HepG2 (cell line): ENCODE measurements around the gene KMT2B. TPM values are rescaled to one million over a fixed set of nuclear protein-coding genes. Genes with fewer than 3 reads are reported as not detected.

Source experiments
- AFF4 ChIP-seq: sonication (generic); formaldehyde crosslinking; IDR thresholded peaks from 2 replicates; pipeline ENCODE4 v1.4.0; 2020; ENCODE audit warnings: missing genetic modification reagents
- BCL3 ChIP-seq: sonication (generic); formaldehyde crosslinking; IDR thresholded peaks from 2 replicates; pipeline ENCODE4 v1.5.1; 2020; ENCODE audit warnings: mild to moderate bottlenecking, missing genetic modification reagents, moderate library complexity
- ETV5 ChIP-seq: IDR thresholded peaks from 2 replicates; pipeline ENCODE4 v1.6.1; 2018; ENCODE audit warnings: missing biosample characterization, missing genetic modification reagents, inconsistent platforms, borderline replicate concordance
- FLYWCH1 ChIP-seq: sonication (generic); formaldehyde crosslinking; IDR thresholded peaks from 2 replicates; pipeline ENCODE4 v1.8.1; 2023; ENCODE audit warnings: mild to moderate bottlenecking, missing genetic modification reagents
- FOXA3 ChIP-seq: IDR thresholded peaks from 2 replicates; pipeline ENCODE4 v1.6.1; 2016; ENCODE audit warnings: missing genetic modification reagents, missing compliant biosample characterization
- GZF1 ChIP-seq: sonication (generic); formaldehyde crosslinking; IDR thresholded peaks from 2 replicates; pipeline ENCODE4 v1.5.1; 2020; ENCODE audit warnings: mild to moderate bottlenecking, missing genetic modification reagents
- HOXA7 ChIP-seq: sonication (generic); formaldehyde crosslinking; IDR thresholded peaks from 2 replicates; pipeline ENCODE4 v1.8.1; 2022; ENCODE audit warnings: mild to moderate bottlenecking, missing genetic modification reagents, moderate library complexity
- KDM3A ChIP-seq: IDR thresholded peaks from 2 replicates; pipeline ENCODE4 v1.6.1; 2018; ENCODE audit warnings: low read depth, missing compliant biosample characterization
- NFYB ChIP-seq: sonication (generic); formaldehyde crosslinking; IDR thresholded peaks from 2 replicates; pipeline ENCODE4 v1.4.0; 2020; ENCODE audit warnings: missing genetic modification reagents
- NR2F2 ChIP-seq: IDR thresholded peaks from 2 replicates; pipeline ENCODE4 v1.6.1; 2012; ENCODE audit warnings: low read depth, inconsistent platforms, borderline replicate concordance
- RBM22 ChIP-seq: fragments of 200-400 bp; formaldehyde crosslinking; optimal IDR thresholded peaks from 2 replicates; pipeline ENCODE3; 2017; ENCODE audit warnings: mild to moderate bottlenecking, low read length, moderate library complexity
- SRSF1 ChIP-seq: fragments of 200-400 bp; formaldehyde crosslinking; optimal IDR thresholded peaks from 2 replicates; pipeline ENCODE3; 2017; ENCODE audit warnings: mild to moderate bottlenecking, low read depth, low read length, moderate library complexity
- TEAD2 ChIP-seq: sonication (generic); formaldehyde crosslinking; IDR thresholded peaks from 2 replicates; pipeline ENCODE4 v1.9.0; 2021; ENCODE audit warnings: missing genetic modification reagents
- THAP8 ChIP-seq: sonication (generic); formaldehyde crosslinking; IDR thresholded peaks from 2 replicates; pipeline ENCODE4 v1.5.1; 2020; ENCODE audit warnings: missing genetic modification reagents, mild to moderate bottlenecking, borderline replicate concordance
- ZEB1 ChIP-seq: IDR thresholded peaks from 2 replicates; pipeline ENCODE4 v1.6.1; 2012; ENCODE audit warnings: mild to moderate bottlenecking, low read depth, inconsistent platforms; ENCODE audit not compliant: insufficient replicate concordance
- ZFP82 ChIP-seq: sonication (generic); formaldehyde crosslinking; IDR thresholded peaks from 2 replicates; pipeline ENCODE4 v1.5.1; 2020; ENCODE audit warnings: mild to moderate bottlenecking, missing genetic modification reagents, borderline replicate concordance
- ZNF256 ChIP-seq: sonication (generic); formaldehyde crosslinking; conservative IDR thresholded peaks from 2 replicates; pipeline ENCODE4 v1.4.0; 2020; ENCODE audit warnings: missing genetic modification reagents
- ZNF333 ChIP-seq: sonication (generic); formaldehyde crosslinking; IDR thresholded peaks from 2 replicates; pipeline ENCODE4 v1.4.0; 2020; ENCODE audit warnings: mild to moderate bottlenecking, missing genetic modification reagents, borderline replicate concordance
- ZSCAN30 ChIP-seq: sonication (generic); formaldehyde crosslinking; IDR thresholded peaks from 2 replicates; pipeline ENCODE4 v1.5.0; 2020; ENCODE audit warnings: mild to moderate bottlenecking, missing genetic modification reagents
- ZSCAN9 ChIP-seq: IDR thresholded peaks from 2 replicates; pipeline ENCODE4 v1.6.1; 2016; ENCODE audit warnings: borderline replicate concordance
- polyA plus RNA-seq, 8 experiments: library from polyadenylated mRNA; depleted of rRNA in 3 of 8; stranded (reverse) in 7 of 8; unstranded in 1 of 8; fragments of >200 nt; fragmentation: Illumina TruSeq in 4 of 8; extraction: Trizol in 4 of 8; gene quantifications; 2 replicates each; pipeline versions ENCODE4 v1.2.1 to v1.2.3, GENCODE V29; 2011 to 2016; ENCODE audit warnings: low read depth in 4 of 8, missing spikeins in 1 of 8, mixed read lengths in 1 of 8; ENCODE audit not compliant: insufficient read depth in 1 of 8
- total RNA-seq, 5 experiments: library from RNA; depleted of rRNA; stranded (reverse); fragments of >200 nt; fragmentation: Illumina TruSeq; extraction: Trizol; gene quantifications; 2 replicates each; pipeline ENCODE4 v1.2.3, GENCODE V29; 2016; ENCODE audit warnings: low read depth in 1 of 5
- TF ChIP-seq, protein P1 (sequence below): sonication (generic); formaldehyde crosslinking; IDR thresholded peaks from 2 replicates; pipeline ENCODE4 v1.8.1; 2022; ENCODE audit warnings: low read depth, mild to moderate bottlenecking, missing genetic modification reagents

The KMT2B gene
- total and polyA plus RNA-seq, 2 of the 13 experiments (the other 11 are each of a cell fraction or from before 2014, with no cell fraction given), result 6.2 to 16.9 TPM

DNA sequence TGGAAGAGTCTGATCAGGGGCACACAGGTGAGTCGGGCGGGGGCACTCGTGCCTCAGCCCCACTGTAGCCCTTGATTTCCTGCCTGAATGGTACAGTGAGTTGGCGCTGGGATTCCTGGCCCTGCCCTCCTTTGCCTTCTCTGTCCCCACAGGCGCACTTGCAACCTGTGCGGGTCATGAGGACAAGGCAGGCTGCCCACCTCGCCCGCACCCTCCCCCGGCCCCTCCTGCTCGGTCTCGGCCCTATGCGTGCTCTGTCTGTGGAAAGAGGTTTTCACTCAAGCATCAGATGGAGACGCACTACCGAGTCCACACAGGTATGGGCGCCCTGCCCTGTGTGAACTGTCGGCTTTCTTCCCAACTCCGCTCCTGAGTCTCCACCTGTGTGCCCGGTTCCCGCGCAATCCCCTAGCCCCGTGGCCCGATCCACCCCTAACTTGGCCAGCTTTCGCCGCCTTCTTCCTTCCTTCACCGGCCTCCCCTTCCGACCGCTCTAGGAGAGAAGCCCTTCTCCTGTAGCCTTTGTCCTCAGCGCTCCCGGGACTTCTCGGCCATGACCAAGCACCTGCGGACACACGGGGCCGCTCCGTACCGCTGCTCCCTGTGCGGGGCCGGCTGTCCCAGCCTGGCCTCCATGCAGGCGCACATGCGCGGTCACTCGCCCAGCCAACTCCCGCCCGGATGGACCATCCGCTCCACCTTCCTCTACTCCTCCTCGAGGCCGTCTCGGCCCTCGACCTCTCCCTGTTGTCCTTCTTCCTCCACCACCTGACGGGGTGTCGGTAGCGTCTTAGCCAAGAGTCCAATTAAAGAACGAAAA lies 1.6 kb upstream of the KMT2B start (continued):
- no peak for TF ChIP-seq ZSCAN9 (CRISPR knock-in tag)
- TF ChIP-seq GZF1 (CRISPR knock-in tag), result 0 out of 2 replicates have a peak, but pooled peaks have one; percentile 24
- TF ChIP-seq ETV5 (CRISPR knock-in tag), result no peak; the same call in 1 of the 2 replicates
- no peak for TF ChIP-seq SRSF1
- no peak for TF ChIP-seq FOXA3 (CRISPR knock-in tag)
- 0 out of 2 replicates have a peak, but pooled peaks have one; percentile 67 for TF ChIP-seq THAP8 (CRISPR knock-in tag)
- no peak; the same call in 1 of the 2 replicates for TF ChIP-seq KDM3A
- no peak for TF ChIP-seq FLYWCH1 (CRISPR knock-in tag)
- TF ChIP-seq TEAD2 (CRISPR knock-in tag), result 0 out of 2 replicates have a peak, but pooled peaks have one; percentile 5
- 0 out of 2 replicates have a peak, but pooled peaks have one; percentile 4 for TF ChIP-seq NFYB (CRISPR knock-in tag)
- TF ChIP-seq ZNF333 (CRISPR knock-in tag), result 0 out of 2 replicates have a peak, but pooled peaks have one; percentile 22
- TF ChIP-seq ZEB1, result peak; percentile 15
- TF ChIP-seq, protein P1, sequence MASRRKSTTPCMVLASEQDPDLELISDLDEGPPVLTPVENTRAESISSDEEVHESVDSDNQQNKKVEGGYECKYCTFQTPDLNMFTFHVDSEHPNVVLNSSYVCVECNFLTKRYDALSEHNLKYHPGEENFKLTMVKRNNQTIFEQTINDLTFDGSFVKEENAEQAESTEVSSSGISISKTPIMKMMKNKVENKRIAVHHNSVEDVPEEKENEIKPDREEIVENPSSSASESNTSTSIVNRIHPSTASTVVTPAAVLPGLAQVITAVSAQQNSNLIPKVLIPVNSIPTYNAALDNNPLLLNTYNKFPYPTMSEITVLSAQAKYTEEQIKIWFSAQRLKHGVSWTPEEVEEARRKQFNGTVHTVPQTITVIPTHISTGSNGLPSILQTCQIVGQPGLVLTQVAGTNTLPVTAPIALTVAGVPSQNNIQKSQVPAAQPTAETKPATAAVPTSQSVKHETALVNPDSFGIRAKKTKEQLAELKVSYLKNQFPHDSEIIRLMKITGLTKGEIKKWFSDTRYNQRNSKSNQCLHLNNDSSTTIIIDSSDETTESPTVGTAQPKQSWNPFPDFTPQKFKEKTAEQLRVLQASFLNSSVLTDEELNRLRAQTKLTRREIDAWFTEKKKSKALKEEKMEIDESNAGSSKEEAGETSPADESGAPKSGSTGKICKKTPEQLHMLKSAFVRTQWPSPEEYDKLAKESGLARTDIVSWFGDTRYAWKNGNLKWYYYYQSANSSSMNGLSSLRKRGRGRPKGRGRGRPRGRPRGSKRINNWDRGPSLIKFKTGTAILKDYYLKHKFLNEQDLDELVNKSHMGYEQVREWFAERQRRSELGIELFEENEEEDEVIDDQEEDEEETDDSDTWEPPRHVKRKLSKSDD, result peak; percentile 67; the same call in 1 of the 2 replicates
- no peak; the same call in 1 of the 2 replicates for TF ChIP-seq NR2F2
- TF ChIP-seq RBM22, result no peak
- no peak for TF ChIP-seq ZFP82 (CRISPR knock-in tag)
- no peak for TF ChIP-seq ZSCAN30
- no peak for TF ChIP-seq ZNF256
- no peak for TF ChIP-seq BCL3 (CRISPR knock-in tag)
- TF ChIP-seq AFF4 (CRISPR knock-in tag), result no peak
- TF ChIP-seq HOXA7, result no peak
